Large intestine (tissue), 12 donors: ENCODE data around the gene SEC11A. TPM values are rescaled to one million over a fixed set of nuclear protein-coding genes. Genes with fewer than 3 reads are reported as not detected.

Experiments
- DNase-seq, 2 donors: peaks; one replicate each; pipeline versions ENCODE4 v3.0.0 to v3.0.0-alpha.2; 2013
- H3K27ac ChIP-seq: one replicate; pipeline ENCODE4 v1.5.1; 2013; ENCODE audit warnings: low read length
- H3K27me3 ChIP-seq: 2 replicates; pipeline ENCODE4 v1.6.1; 2013; ENCODE audit warnings: low read length; ENCODE audit not compliant: control insufficient read depth, insufficient read depth
- H3K36me3 ChIP-seq: 2 replicates; pipeline ENCODE4 v1.6.1; 2013; ENCODE audit warnings: low read length; ENCODE audit not compliant: control insufficient read depth, insufficient read depth
- H3K4me1 ChIP-seq: one replicate; pipeline ENCODE4 v1.6.1; 2013; ENCODE audit warnings: low read length; ENCODE audit not compliant: control insufficient read depth, insufficient read depth
- H3K4me3 ChIP-seq: one replicate; pipeline ENCODE4 v1.5.1; 2013; ENCODE audit warnings: low read length
- H3K9me3 ChIP-seq: one replicate; pipeline ENCODE4 v1.6.1; 2013; ENCODE audit warnings: mild to moderate bottlenecking, low read depth, low read length, moderate library complexity; ENCODE audit not compliant: control insufficient read depth
- WGBS: methylation state at CpG from one replicate; pipeline ENCODE4 v1.1.5; 2013; ENCODE audit warnings: low lambda C conversion rate; ENCODE audit not compliant: insufficient coverage; 5-methylcytosine and 5-hydroxymethylcytosine counted together
- long read RNA-seq, 11 donors: transcript quantifications; one replicate each; lab custom pipeline, GENCODE V29; 2026
- polyA plus RNA-seq: library from polyadenylated mRNA; unstranded; fragments of 120-200 nt; gene quantifications from one replicate; pipeline ENCODE4 v1.2.1, GENCODE V29; 2013

SEC11A gene
- 156 TPM for polyA plus RNA-seq
- long read RNA-seq, donor 1, transcript SEC11A-201 (6 exons, 1,656 nt), result major isoform, 51 of 104 reads
- long read RNA-seq, donor 1, transcript SEC11A-207 (1 exons, 2,204 nt), result minor isoform, 50 of 104 reads
- long read RNA-seq, donor 1, partial matches to known transcripts, result 0 of 104 reads
- long read RNA-seq, donor 1, other reads (novel, unspliced or antisense), result 0 of 104 reads
- long read RNA-seq, donor 2, transcript SEC11A-206 (2 exons, 3,626 nt), result minor isoform, 8 of 183 reads
- long read RNA-seq, donor 2, transcript SEC11A-201 (6 exons, 1,656 nt), result minor isoform, 73 of 183 reads
- long read RNA-seq, donor 2, transcript SEC11A-207 (1 exons, 2,204 nt), result major isoform, 86 of 183 reads
- long read RNA-seq, donor 2, transcript SEC11A-202 (7 exons, 1,223 nt), result minor isoform, 6 of 183 reads
- long read RNA-seq, donor 2, partial matches to known transcripts, result 6 of 183 reads
- long read RNA-seq, donor 2, other reads (novel, unspliced or antisense), result 0 of 183 reads
- long read RNA-seq, donor 3, result 0 reads
- long read RNA-seq, donor 4, transcript SEC11A-201 (6 exons, 1,656 nt), result minor isoform, 7 of 29 reads
- long read RNA-seq, donor 4, transcript SEC11A-207 (1 exons, 2,204 nt), result major isoform, 21 of 29 reads
- long read RNA-seq, donor 4, partial matches to known transcripts, result 0 of 29 reads
- long read RNA-seq, donor 4, other reads (novel, unspliced or antisense), result 0 of 29 reads
- long read RNA-seq, donor 5, transcript SEC11A-201 (6 exons, 1,656 nt), result major isoform, 55 of 111 reads
- long read RNA-seq, donor 5, transcript SEC11A-207 (1 exons, 2,204 nt), result minor isoform, 54 of 111 reads
- long read RNA-seq, donor 5, partial matches to known transcripts, result 0 of 111 reads
- long read RNA-seq, donor 5, other reads (novel, unspliced or antisense), result 0 of 111 reads
- long read RNA-seq, donor 6, transcript SEC11A-201 (6 exons, 1,656 nt), result minor isoform, 61 of 175 reads
- long read RNA-seq, donor 6, transcript SEC11A-206 (2 exons, 3,626 nt), result minor isoform, 7 of 175 reads
- long read RNA-seq, donor 6, transcript SEC11A-207 (1 exons, 2,204 nt), result major isoform, 106 of 175 reads
- long read RNA-seq, donor 6, partial matches to known transcripts, result 0 of 175 reads
- long read RNA-seq, donor 6, other reads (novel, unspliced or antisense), result 0 of 175 reads
- long read RNA-seq, donor 7, transcript SEC11A-207 (1 exons, 2,204 nt), result major isoform, 76 of 125 reads
- long read RNA-seq, donor 7, transcript SEC11A-201 (6 exons, 1,656 nt), result minor isoform, 40 of 125 reads
- long read RNA-seq, donor 7, partial matches to known transcripts, result 0 of 125 reads
- long read RNA-seq, donor 7, other reads (novel, unspliced or antisense), result 0 of 125 reads
- long read RNA-seq, donor 8, transcript SEC11A-207 (1 exons, 2,204 nt), result major isoform, 216 of 339 reads
- long read RNA-seq, donor 8, transcript SEC11A-201 (6 exons, 1,656 nt), result minor isoform, 91 of 339 reads
- long read RNA-seq, donor 8, transcript SEC11A-202 (7 exons, 1,223 nt), result minor isoform, 5 of 339 reads
- long read RNA-seq, donor 8, transcript SEC11A-206 (2 exons, 3,626 nt), result minor isoform, 7 of 339 reads
- long read RNA-seq, donor 8, partial matches to known transcripts, result 17 of 339 reads
- long read RNA-seq, donor 8, other reads (novel, unspliced or antisense), result 0 of 339 reads
- long read RNA-seq, donor 9, transcript SEC11A-207 (1 exons, 2,204 nt), result major isoform, 174 of 273 reads
- long read RNA-seq, donor 9, transcript SEC11A-206 (2 exons, 3,626 nt), result minor isoform, 7 of 273 reads
- long read RNA-seq, donor 9, transcript SEC11A-201 (6 exons, 1,656 nt), result minor isoform, 82 of 273 reads
- long read RNA-seq, donor 9, partial matches to known transcripts, result 0 of 273 reads
- long read RNA-seq, donor 9, other reads (novel, unspliced or antisense), result 0 of 273 reads
- long read RNA-seq, donor 10, transcript SEC11A-207 (1 exons, 2,204 nt), result major isoform, 111 of 197 reads
- long read RNA-seq, donor 10, transcript SEC11A-206 (2 exons, 3,626 nt), result minor isoform, 8 of 197 reads
- long read RNA-seq, donor 10, transcript SEC11A-201 (6 exons, 1,656 nt), result minor isoform, 73 of 197 reads
- long read RNA-seq, donor 10, partial matches to known transcripts, result 0 of 197 reads
- long read RNA-seq, donor 10, other reads (novel, unspliced or antisense), result 0 of 197 reads
- long read RNA-seq, donor 11, transcript SEC11A-201 (6 exons, 1,656 nt), result minor isoform, 55 of 152 reads
- long read RNA-seq, donor 11, transcript SEC11A-207 (1 exons, 2,204 nt), result major isoform, 91 of 152 reads
- long read RNA-seq, donor 11, partial matches to known transcripts, result 0 of 152 reads
- long read RNA-seq, donor 11, other reads (novel, unspliced or antisense), result 0 of 152 reads

- Histone ChIP-seq H3K27ac (peak within 1 kb of the TSS; percentile 93), H3K9me3 (no peaks in the 10 kb centered on the region), H3K36me3 (peaks cover under 1% of the 10 kb centered on the region), H3K4me1 (peaks cover 8% of the 10 kb centered on the region), H3K27me3 (no peaks in the 10 kb centered on the region), H3K4me3 (peak within 1 kb of the TSS; percentile 90)
- peak; percentile 94 to 98 for DNase-seq
- WGBS, result 0% methylated on average over 4 of the region's 57 CpGs
Measured at GRCh38 chr15:84716036-84716732, at the start of gene SEC11A. Gene SEC11A, minus strand, starts transcription at chr15:84716139. Its CDS starts 64 bp downstream, at chr15:84716075.

GRCh38 chr15:84765675-84766074 lies 49.7 kb upstream of the SEC11A start:
- Histone ChIP-seq H3K4me3 (no peak overlapping the region), H3K36me3 (peaks cover 39% of the 10 kb centered on the region), H3K4me1 (peaks cover 21% of the 10 kb centered on the region), H3K27ac (no peak overlapping the region), H3K9me3 (no peaks in the 10 kb centered on the region), H3K27me3 (no peaks in the 10 kb centered on the region)
- DNase-seq, result no peak
- WGBS, result no CpG with 5 or more reads among the region's 4 CpGs

- H3K4me3 ChIP-seq, result no peak overlapping the region
- WGBS, result no CpG with 5 or more reads among the region's 1 CpG
- H3K4me1 ChIP-seq, result peaks cover 21% of the 10 kb centered on the region
- DNase-seq, result no peak
- H3K36me3 ChIP-seq, result peaks cover 35% of the 10 kb centered on the region
- no peaks in the 10 kb centered on the region for H3K27me3 ChIP-seq
- H3K27ac ChIP-seq, result no peak overlapping the region
- no peaks in the 10 kb centered on the region for H3K9me3 ChIP-seq
Measured at GRCh38 chr15:84764989-84765388, 49.0 kb upstream of the SEC11A start.

GRCh38 chr15:84764585-84764984 lies 48.6 kb upstream of the SEC11A start:
- no CpG with 5 or more reads among the region's 3 CpGs for WGBS
- Histone ChIP-seq H3K27ac (no peak overlapping the region), H3K9me3 (no peaks in the 10 kb centered on the region), H3K36me3 (peaks cover 31% of the 10 kb centered on the region), H3K4me1 (peaks cover 21% of the 10 kb centered on the region), H3K4me3 (no peak overlapping the region), H3K27me3 (no peaks in the 10 kb centered on the region)
- DNase-seq, result peak in 1 of 2 donors; percentile 37

GRCh38 chr15:84762840-84763572 lies 47.1 kb upstream of the SEC11A start:
- peak; percentile 29 to 62 for DNase-seq
- Histone ChIP-seq H3K9me3 (no peaks in the 10 kb centered on the region), H3K4me3 (no peak overlapping the region), H3K4me1 (peaks cover 31% of the 10 kb centered on the region), H3K27me3 (no peaks in the 10 kb centered on the region), H3K27ac (no peak overlapping the region), H3K36me3 (peaks cover 16% of the 10 kb centered on the region)
- WGBS, result no CpG with 5 or more reads among the region's 3 CpGs

GRCh38 chr15:84761607-84762131 lies 45.7 kb upstream of the SEC11A start:
- Histone ChIP-seq H3K4me3 (no peak overlapping the region), H3K27ac (no peak overlapping the region), H3K27me3 (no peaks in the 10 kb centered on the region), H3K4me1 (peaks cover 31% of the 10 kb centered on the region), H3K9me3 (no peaks in the 10 kb centered on the region), H3K36me3 (peaks cover 10% of the 10 kb centered on the region)
- WGBS, result 62% methylated on average over 3 of the region's 4 CpGs
- DNase-seq, result no peak

- DNase-seq, result no peak
- peaks cover 44% of the 10 kb centered on the region for H3K4me1 ChIP-seq
- H3K4me3 ChIP-seq, result no peak overlapping the region
- no peak overlapping the region for H3K27ac ChIP-seq
- WGBS, result 100% methylated on average over 1 of the region's 1 CpG
- no peaks in the 10 kb centered on the region for H3K27me3 ChIP-seq
- no peaks in the 10 kb centered on the region for H3K36me3 ChIP-seq
- H3K9me3 ChIP-seq, result no peaks in the 10 kb centered on the region
Measured at GRCh38 chr15:84760219-84760618, 44.3 kb upstream of the SEC11A start.

GRCh38 chr15:84759018-84759417 lies 43.1 kb upstream of the SEC11A start:
- Histone ChIP-seq H3K27ac (no peak overlapping the region), H3K36me3 (no peaks in the 10 kb centered on the region)
- DNase-seq, result peak; percentile 22 to 58

More at GRCh38 chr15:84759018-84759417, 43.1 kb upstream of the SEC11A start:
- WGBS, result no CpG with 5 or more reads among the region's 1 CpG
- H3K9me3 ChIP-seq, result no peaks in the 10 kb centered on the region
- H3K4me3 ChIP-seq, result no peak overlapping the region
- peaks cover 47% of the 10 kb centered on the region for H3K4me1 ChIP-seq
- H3K27me3 ChIP-seq, result no peaks in the 10 kb centered on the region
